Type B pancreatic cell (in vitro differentiated cells): ENCODE measurements around the gene A4GALT. TPM values are rescaled to one million over a fixed set of nuclear protein-coding genes. Genes with fewer than 3 reads are reported as not detected.

Experiments used
- DNase-seq: peaks from one replicate; pipeline ENCODE4 v3.0.0; 2021; ENCODE audit warnings: mixed read lengths; ENCODE audit not compliant: unreplicated experiment; ENCODE audit errors: extremely low spot score
- H3K27ac Mint-ChIP-seq: 2 replicates; pipeline ENCODE4 v1.8.0; 2021; ENCODE audit warnings: mild to moderate bottlenecking, mixed read lengths
- H3K27me3 Mint-ChIP-seq: 2 replicates; pipeline ENCODE4 v1.8.0; 2021; ENCODE audit warnings: mixed read lengths
- H3K36me3 Mint-ChIP-seq: 2 replicates; pipeline ENCODE4 v1.8.0; 2021; ENCODE audit warnings: mixed read lengths
- H3K4me1 Mint-ChIP-seq: one replicate; pipeline ENCODE4 v1.8.0; 2021; ENCODE audit warnings: mixed read lengths; ENCODE audit not compliant: unreplicated experiment
- H3K4me3 Mint-ChIP-seq: 2 replicates; pipeline ENCODE4 v1.8.0; 2021; ENCODE audit warnings: mild to moderate bottlenecking, mixed read lengths
- H3K9me3 Mint-ChIP-seq: 2 replicates; pipeline ENCODE4 v1.8.0; 2021; ENCODE audit warnings: mixed read lengths
- CTCF ChIP-seq: fragments of 200-600 bp; sonication (generic); conservative IDR thresholded peaks from 2 replicates; pipeline ENCODE4 v1.5.0; 2021; ENCODE audit warnings: antibody characterized with exemption, mild to moderate bottlenecking
- total RNA-seq: library from RNA; stranded (reverse); gene quantifications from 2 replicates; pipeline ENCODE4 v1.2.1, GENCODE V29; 2021; ENCODE audit warnings: low replicate concordance

A4GALT gene
- total RNA-seq, 1 donor from 2014 or later, result 20.2 TPM

GRCh38 chr22:42642806-42643633, 77.7 kb downstream of the A4GALT start:
- Mint-ChIP-seq H3K27me3 (no peaks in the 10 kb centered on the region), H3K9me3 (no peaks in the 10 kb centered on the region), H3K4me1 (peaks cover 30% of the 10 kb centered on the region), H3K27ac (peak overlapping the region; percentile 31), H3K4me3 (no peak overlapping the region), H3K36me3 (peaks cover 4% of the 10 kb centered on the region)
- no peak for DNase-seq
- TF ChIP-seq CTCF, result no peak

Other genes starting within 250 kb of the A4GALT start
- gene RRP7A, start 201.1 kb downstream of the A4GALT start, total RNA-seq, result 76.0 and 102 TPM in 2 replicates
- gene SERHL2, start 166.9 kb downstream of the A4GALT start, total RNA-seq, result 2.8 and 3.9 TPM in 2 replicates
- 75.6 and 86.9 TPM in 2 replicates for gene POLDIP3, start 106.0 kb downstream of the A4GALT start, total RNA-seq
- gene ATP5MGL, start 80.3 kb downstream of the A4GALT start, total RNA-seq, result 0.86 and 1.1 TPM in 2 replicates
- gene CYB5R3, start 71.5 kb downstream of the A4GALT start, total RNA-seq, result 89.3 and 102 TPM in 2 replicates
- gene ARFGAP3, start 136.4 kb upstream of the A4GALT start, total RNA-seq, result 29.3 and 34.6 TPM in 2 replicates